HG02840 (cell line): ENCODE measurements around the gene LKAAEAR1.
"Not testable (repeated sequence)": the region's sequence is repeated elsewhere in the genome, so short reads cannot be mapped to it uniquely, and the experiment has no call there.

Experiments
- ATAC-seq: cut with Tn5 transposase; IDR thresholded peaks from one replicate; pipeline ENCODE4 v1.9.1; 2021; ENCODE audit warnings: mild to moderate bottlenecking, moderate library complexity, moderate number of reproducible peaks; ENCODE audit not compliant: unreplicated experiment, low FRiP score

The LKAAEAR1 gene

GRCh38 chr20:64099880-64100565 lies 15.8 kb upstream of the LKAAEAR1 start:
- ATAC-seq, result no peak

- no peak for ATAC-seq
Observed at GRCh38 chr20:64099086-64099786, 15.0 kb upstream of the LKAAEAR1 start.

- no peak for ATAC-seq
Observed at GRCh38 chr20:64098471-64099013, 14.3 kb upstream of the LKAAEAR1 start.

- ATAC-seq, result no peak
Observed at GRCh38 chr20:64096535-64096934, 12.3 kb upstream of the LKAAEAR1 start.

GRCh38 chr20:64095927-64096326 lies 11.7 kb upstream of the LKAAEAR1 start:
- ATAC-seq, result no peak

- ATAC-seq, result no peak
Observed at GRCh38 chr20:64095455-64095854, 11.3 kb upstream of the LKAAEAR1 start.

- ATAC-seq, result no peak
Observed at GRCh38 chr20:64093013-64093503, 8.9 kb upstream of the LKAAEAR1 start.

- no peak for ATAC-seq
Observed at GRCh38 chr20:64092258-64093012, 8.2 kb upstream of the LKAAEAR1 start.

- ATAC-seq, result no peak
Observed at GRCh38 chr20:64091770-64092169, 7.6 kb upstream of the LKAAEAR1 start.

GRCh38 chr20:64091340-64091739 lies 7.1 kb upstream of the LKAAEAR1 start:
- ATAC-seq, result no peak

GRCh38 chr20:64090165-64090564 lies 6.0 kb upstream of the LKAAEAR1 start:
- no peak for ATAC-seq

GRCh38 chr20:64088586-64088985 lies 4.4 kb upstream of the LKAAEAR1 start:
- not testable (repeated sequence) for ATAC-seq

GRCh38 chr20:64087226-64087825 lies 3.1 kb upstream of the LKAAEAR1 start:
- not testable (repeated sequence) for ATAC-seq

GRCh38 chr20:64086801-64087200 lies 2.6 kb upstream of the LKAAEAR1 start:
- ATAC-seq, result no peak

GRCh38 chr20:64084685-64085152 lies 521 bp upstream of the LKAAEAR1 start:
- ATAC-seq, result no peak

- no peak for ATAC-seq
Observed at GRCh38 chr20:64083378-64083803, 807 bp downstream of the LKAAEAR1 start.

GRCh38 chr20:64082820-64083377 lies 1.3 kb downstream of the LKAAEAR1 start:
- no peak for ATAC-seq

- ATAC-seq, result no peak
Observed at GRCh38 chr20:64082126-64082731, 2.0 kb downstream of the LKAAEAR1 start.

GRCh38 chr20:64081624-64081964 lies 2.6 kb downstream of the LKAAEAR1 start:
- no peak for ATAC-seq
